Urothelium cell line (cell line): ENCODE results near the gene SYTL3.
"Not testable (repeated sequence)": the region's sequence is repeated elsewhere in the genome, so short reads cannot be mapped to it uniquely, and the experiment has no call there.

Experiments used
- DNase-seq: peaks from one replicate; pipeline ENCODE4 v3.0.0; 2011; ENCODE audit warnings: low spot score, mixed read lengths
- FAIRE-seq: peaks from 2 replicates; lab custom pipeline; 2011; peaks lifted over from hg19 to GRCh38; lab: Jason Lieb, UNC

The SYTL3 gene

DNA sequence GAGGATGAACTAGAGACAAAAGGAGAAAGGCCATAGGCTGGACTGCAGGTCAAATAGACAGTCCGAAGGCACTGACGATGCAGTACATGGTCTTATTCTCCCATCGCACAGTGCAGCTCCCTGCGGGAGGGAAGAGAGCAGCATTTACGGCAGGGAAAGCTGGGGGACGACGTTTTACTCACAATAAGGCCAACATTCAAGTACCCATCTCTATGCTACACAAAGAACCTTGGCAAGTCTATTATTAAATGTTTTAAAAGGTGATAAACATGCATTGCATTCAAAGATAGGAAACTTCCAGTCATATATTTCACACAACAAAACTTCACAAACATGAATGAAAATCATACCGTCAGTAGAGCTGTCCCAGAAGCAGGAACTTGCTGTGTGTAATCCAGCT is 13.1 kb upstream of the SYTL3 start:
- DNase-seq (no peak), FAIRE-seq (no peak)

DNA sequence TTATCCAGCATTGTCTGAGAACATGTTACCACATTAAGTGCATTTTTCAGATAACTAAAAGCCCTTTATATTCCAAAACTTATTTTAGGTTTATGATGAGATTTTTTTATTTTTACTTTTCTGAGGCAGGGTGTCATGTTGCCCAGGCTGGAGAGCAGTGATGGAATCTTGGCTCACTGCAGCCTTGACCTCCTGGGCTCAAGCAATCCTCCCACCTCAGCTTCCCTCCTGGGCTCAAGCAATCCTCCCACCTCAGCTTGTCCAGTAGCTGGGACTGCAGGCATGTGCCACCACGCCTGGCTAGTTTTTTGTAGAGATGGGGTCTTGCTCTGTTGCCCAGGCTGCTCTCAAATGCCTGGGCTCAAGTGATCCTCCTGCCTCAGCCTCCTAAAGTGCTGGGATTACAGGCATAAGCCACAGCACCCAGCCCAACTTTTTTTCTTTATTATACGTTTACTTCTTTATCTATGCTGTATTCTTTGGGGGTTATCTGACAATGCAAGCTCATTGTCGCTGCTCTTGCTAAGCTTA is 11.5 kb upstream of the SYTL3 start:
- FAIRE-seq (no peak), DNase-seq (no peak)

GRCh38 chr6:158639056-158639455 is 10.8 kb upstream of the SYTL3 start:
- no peak for DNase-seq
- no peak for FAIRE-seq

- no peak for DNase-seq
- no peak for FAIRE-seq
These were observed 9.3 kb upstream of the SYTL3 start for GRCh38 chr6:158640519-158640918.

DNA sequence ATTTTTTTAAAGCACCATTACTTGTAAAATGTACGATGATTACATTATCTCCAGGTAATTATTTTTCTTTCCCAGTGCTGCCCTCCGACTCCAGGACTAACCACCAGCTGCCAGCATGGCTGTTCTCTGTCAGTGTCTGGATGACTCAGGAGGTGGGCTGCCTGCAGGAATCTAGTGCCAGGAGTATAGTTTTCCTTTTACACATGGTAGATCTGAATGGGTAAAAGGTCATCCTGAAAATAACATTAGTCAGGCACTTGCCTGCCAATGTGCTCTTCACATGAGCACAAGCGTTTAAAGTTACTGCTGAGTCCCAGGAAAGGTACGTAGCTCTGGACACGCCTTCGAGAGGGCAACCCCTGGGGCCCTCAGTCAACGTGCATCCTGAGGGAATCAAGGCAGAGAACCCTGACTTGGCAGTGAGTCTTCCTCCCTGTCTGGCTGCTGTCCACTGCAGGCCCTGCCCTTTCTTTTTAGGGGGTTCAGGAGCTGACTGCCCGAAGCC is 7.7 kb upstream of the SYTL3 start:
- DNase-seq = peak; percentile 46
- FAIRE-seq = no peak

DNA sequence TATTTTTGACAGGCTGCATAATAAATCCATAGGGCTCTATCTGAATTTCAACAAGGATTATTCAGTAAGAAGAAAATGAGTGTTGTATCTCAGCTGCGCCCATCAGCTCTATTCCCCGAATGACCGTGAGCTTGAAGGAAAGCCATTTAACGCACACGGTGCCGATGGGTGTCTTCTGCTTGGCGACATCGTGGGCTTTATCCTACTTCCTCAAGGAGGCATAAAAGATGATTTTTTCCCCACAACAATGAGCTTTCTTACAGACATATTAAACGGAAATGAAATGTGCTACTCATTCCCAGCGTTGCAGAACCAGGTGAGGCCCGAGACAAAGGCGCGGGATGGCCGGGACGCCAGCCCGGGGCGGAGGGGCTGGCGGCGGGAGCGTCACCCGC is 6.0 kb upstream of the SYTL3 start:
- DNase-seq = no peak
- no peak for FAIRE-seq

GRCh38 chr6:158644231-158645063 is 5.4 kb upstream of the SYTL3 start, which contains the start of gene DYNLT1:
DYNLT1 (minus strand) TSS chr6:158644743; CDS start chr6:158644708, 35 bp downstream.
- FAIRE-seq (peak; percentile 86), DNase-seq (peak; percentile 97)

DNA sequence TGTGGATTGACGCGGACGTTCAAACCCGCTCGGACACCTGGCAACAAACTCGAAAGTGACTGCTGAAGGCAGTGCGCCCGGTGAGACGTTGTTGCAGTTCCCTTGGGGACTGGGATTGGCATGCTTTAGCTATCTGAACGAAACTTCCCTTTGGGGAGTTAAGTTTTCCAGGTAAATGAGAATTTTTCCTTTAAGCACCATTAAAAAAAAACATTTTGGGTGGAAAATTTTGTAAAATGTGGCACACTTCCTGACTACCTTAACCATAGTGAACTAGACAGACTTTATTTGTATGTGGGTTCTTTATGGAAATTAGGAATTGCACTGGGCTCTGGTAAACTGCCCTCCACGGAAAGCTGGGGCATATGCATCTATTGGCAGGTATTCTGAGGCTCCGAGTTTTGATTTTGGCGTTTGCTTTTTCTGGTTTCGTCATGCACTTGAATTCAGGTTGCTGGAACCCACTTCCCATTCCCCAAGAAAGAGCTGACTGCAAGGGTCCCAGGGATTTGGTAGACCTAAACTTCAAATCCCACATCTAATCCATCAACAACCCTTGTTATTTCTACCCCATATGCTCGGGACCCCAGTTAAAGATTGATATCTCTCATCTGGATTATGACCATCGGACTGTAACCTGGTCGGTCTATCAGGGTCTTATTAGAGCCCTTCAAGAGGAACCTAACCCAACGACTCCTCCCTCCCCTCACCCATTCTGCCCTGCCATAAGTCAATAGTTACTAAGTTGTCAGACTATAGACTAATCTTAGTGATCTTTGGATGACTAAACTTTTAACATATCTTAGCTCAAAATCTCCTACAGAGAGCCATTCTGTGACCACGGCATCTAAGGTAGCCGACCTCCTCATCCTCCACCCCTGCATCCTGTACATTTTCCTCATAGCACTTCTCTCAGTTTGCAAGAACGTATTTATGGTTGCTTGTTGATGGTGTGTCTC is 4.5 kb upstream of the SYTL3 start:
- FAIRE-seq (no peak), DNase-seq (no peak)

GRCh38 chr6:158646023-158646910 is 3.6 kb upstream of the SYTL3 start:
- DNase-seq (no peak), FAIRE-seq (no peak)

GRCh38 chr6:158647501-158647900 is 2.4 kb upstream of the SYTL3 start:
- DNase-seq = no peak
- FAIRE-seq = no peak

DNA sequence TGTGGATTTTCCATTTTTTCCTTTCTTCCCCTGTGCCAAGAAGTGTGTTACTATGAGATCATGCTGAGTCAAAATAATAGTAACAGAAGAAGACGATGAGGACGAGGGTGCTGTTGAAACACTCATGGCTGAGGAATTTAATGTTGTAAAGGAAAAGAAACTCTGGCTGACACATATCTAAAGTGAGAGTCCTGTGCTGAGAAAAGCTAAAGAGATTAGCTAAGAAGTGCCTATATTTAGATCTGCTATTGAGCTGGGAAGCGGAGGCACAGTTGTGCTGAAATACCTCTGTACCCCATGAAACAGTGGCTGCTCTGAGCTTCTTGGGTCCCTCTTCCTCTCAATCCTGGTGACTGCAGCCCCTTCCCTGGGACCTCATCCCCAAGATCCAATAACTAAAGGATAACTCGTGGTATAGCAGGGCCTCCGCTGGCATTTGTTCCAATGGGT is 1.1 kb upstream of the SYTL3 start:
- DNase-seq = peak; percentile 46
- FAIRE-seq = no peak

DNA sequence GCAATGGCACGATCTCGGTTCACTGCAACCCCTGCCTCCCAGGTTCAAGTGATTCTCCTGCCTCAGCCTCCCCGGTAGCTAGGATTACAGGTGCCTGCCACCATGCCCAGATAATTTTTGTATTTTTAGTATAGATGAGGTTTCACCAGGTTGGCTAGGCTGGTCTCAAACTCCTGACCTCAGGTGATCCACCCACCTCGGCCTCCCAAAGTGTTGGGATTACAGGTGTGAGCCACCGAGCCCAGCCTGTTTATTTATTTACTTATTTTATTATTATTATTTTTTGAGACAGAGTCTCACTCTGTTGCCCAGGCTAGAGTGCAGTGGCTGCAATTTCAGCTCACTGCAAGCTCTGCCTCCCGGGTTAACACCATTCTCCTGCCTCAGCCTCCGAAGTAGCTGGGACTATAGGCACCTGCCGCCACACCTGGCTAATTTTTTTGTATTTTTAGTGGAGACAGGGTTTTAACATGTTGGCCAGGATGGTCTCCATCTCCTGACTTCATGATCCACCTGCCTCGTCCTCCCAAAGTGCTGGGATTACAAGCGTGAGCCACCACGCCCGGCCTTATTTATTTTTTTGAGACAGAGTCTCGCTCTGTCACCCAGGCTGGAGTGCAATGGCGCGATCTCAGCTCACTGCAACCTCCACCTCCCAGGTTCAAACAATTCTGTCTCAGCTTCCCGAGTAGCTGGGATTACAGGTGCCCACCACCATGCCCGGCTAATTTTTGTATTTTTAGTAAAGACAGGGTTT is 2.3 kb downstream of the SYTL3 start:
- not testable (repeated sequence) for FAIRE-seq, DNase-seq

DNA sequence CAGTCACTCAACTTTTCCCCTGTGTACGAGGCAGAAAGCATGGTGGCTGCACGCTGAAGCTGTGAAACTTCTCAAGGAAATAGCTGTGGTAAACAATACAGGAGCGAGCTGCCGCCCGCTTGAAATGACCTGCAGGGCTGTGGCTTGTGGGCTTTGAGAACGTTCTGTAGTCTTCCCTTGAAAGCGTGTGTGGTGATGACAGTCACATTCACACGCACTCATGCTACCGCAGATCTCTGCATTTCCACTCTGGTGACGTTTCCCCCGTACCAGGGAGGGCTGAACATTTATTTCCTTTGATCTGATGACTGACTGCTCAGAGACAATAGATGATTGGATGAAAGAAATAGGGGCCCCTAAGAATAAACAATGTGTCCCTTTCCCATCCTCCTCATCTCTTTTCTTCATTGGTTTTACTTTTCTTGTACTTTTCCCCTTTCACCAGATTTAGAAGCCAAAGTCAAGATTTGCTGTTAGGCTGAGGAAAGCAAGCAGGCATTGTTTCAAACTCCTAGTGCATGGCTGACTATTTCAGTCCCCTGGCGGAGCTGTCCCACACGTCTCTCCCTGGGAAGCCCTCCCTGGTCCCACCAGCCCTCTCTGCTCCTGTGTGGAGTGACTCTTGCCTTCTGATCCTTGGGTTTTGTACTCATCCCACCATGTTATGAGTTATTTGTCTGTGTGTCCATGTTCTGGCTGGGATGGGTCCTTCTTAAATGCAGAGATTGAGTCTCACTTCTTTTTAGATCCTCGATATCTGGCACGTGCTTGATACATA is 3.9 kb downstream of the SYTL3 start:
- FAIRE-seq = no peak
- DNase-seq = no peak

DNA sequence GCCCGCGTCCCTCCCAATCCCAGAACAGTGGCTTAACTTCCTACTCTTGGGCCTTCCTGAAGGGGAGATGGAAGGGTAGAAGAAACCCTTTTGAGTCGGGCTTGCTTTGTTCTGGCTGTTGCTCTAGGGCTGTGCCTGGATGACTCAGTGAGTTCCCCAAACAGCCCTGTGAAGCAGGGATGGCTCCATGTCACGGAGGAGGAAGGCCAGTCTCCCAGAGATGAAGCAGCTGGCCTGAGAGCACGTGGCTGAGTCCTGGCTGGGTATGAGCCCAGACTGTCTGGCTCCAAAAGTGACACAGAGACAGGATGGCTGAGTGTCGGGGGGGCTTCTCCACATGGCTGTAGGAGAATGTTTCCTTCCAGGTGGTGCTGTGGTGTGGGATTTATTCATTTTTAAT is 4.6 kb downstream of the SYTL3 start:
- DNase-seq (peak; percentile 50), FAIRE-seq (no peak)

DNA sequence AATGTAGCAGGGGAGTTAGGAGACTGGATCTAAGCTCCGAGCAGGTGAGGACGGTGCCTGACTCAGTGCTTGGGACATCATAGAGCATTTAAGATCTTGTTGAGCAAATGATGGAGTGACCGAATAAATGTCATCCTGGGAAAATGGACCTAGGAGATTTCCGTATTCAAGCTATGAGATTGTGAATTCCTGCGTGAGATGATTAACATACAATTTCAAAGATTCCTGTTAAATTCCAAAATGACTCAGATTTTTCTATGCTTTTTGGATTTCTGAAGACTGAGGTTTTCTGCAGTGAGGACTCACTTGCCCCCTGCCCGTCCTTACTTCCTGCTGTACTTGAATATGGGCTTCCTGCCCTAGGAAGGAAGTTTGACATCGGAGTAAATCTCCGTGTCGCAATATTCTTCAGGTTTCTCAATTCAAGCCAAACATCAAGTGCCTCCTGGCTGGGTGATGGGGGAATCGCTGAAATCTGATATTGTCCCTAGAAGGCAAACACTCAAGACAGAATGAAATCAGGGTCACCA is 5.2 kb downstream of the SYTL3 start:
- FAIRE-seq = no peak
- DNase-seq = no peak

DNA sequence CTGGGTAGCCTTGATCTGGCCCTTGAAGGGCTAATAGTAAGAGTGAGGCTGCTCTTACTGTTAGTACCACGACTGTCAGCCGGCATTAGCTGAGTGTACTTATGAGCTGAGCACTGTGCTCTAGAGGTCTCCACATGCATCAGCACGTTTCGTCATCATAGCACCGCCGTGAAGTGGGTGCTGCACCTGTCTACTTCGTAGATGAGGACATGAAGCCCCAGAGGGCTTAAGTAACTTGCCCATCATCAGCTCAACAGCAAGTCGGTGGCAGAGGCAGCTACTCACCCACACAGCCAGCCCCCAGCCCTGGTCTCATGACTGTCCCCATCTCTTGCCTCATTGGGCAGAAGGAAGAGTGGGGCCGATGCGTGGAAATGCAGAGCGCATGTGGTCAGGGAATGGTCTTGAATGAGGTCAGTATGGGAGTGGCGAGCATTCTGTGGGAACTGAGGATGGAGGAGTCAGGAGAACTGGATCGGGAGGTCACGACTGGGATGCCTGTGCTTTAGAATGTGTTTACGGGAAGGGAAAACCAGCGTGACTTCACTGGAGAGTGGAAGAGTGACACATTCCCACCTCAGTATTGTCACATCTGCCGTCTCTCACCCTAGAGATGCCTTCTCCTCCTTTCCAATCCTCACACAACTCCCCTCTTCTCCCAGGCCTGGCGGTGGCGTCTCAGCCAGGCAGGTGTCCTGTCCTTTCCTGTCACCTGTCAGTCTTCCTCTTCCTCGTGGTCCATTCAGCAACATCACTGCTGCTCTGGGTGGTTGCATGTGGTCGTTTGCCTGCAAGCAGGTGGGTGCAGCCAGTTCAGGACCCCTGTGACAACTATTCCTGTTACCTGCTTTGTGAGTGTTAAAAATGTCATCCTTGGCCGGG is 6.0 kb downstream of the SYTL3 start:
- FAIRE-seq (no peak), DNase-seq (no peak)

DNA sequence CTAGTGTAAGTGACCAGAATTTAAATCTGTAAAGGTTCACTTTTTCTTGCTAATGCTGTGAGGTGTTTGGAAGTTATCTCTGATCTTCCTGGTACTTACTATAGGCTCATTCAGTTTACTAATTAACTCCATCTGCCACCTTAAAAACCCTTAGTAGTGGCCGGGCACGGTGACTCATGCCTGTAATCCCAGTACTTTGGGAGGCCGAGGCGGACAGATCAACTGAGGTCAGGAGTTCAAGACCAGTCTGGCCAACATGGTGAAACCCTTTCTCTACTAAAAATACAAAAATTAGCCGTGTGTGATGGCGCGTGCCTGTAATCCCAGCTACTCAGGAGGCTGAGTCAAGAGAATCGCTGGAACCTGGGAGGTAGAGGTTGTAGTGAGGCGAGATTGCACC is 7.1 kb downstream of the SYTL3 start:
- FAIRE-seq, DNase-seq: not testable (repeated sequence)
